ENCODE measurements around the gene NRXN3. TPM values are rescaled to one million over a fixed set of nuclear protein-coding genes. Genes with fewer than 3 reads are reported as not detected.

Gene NRXN3
- total and polyA plus RNA-seq, 2 donors (not counting 1 experiment from before 2014, with no cell fraction given) = not detected

DNA sequence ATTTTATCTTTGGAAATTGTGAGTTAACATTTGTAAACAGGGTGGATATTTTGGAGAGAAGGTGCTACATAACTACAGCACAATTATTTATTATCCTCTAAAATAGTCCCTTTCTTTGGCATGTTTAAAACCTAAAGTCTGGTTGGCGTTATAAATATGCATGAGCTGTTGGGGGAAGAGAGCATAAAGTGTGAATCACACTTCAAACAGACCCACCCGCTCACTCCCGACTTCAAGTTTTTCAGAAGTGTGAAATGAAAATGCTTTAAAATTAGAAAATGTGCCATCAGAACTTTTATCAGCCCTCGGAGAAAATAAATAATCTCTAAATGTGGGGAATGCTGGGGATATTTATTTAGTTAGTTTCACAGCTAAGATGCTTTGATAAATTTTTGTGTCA lies 1006.9 kb downstream of the NRXN3 start:
- POLR2A ChIA-PET = no interaction called here
- no CpG with 5 or more reads among the region's 4 CpGs for WGBS (ENCODE audit: insufficient coverage)
- Histone ChIP-seq H3K27ac (ENCODE audit: low read length in 2 of 2) (no peak overlapping the region), H3K79me2 (ENCODE audit: control insufficient read depth, insufficient read depth, low read length) (no peaks in the 10 kb centered on the region), H3K4me1 (ENCODE audit: control insufficient read depth in 2 of 2, insufficient read depth in 2 of 2, low read length in 2 of 2) (no peaks in the 10 kb centered on the region), H3K9ac (ENCODE audit: low read length) (no peak overlapping the region), H3K4me3 (ENCODE audit: control extremely low read depth in 1 of 5, extremely low read depth in 1 of 5, insufficient read depth in 1 of 5, low read depth in 2 of 5, low read length in 4 of 5) (no peak overlapping the region), H3K36me3 (replicated peaks in 1 of 2; ENCODE audit: control extremely low read depth in 1 of 2, control insufficient read depth in 1 of 2, extremely low read depth in 1 of 2, insufficient read depth in 2 of 2, low read length in 1 of 2) (no peaks in the 10 kb centered on the region), H3K9me3 (ENCODE audit: control extremely low read depth in 1 of 3, control insufficient read depth in 2 of 3, insufficient read depth in 1 of 3, low read length in 2 of 3) (no peaks in the 10 kb centered on the region), H3K4me2 (replicated peaks; ENCODE audit: low read depth, low read length, poor library complexity, severe bottlenecking) (no peak overlapping the region), H3K27me3 (replicated peaks in 1 of 4; ENCODE audit: control extremely low read depth in 1 of 4, control insufficient read depth in 3 of 4, insufficient read depth in 4 of 4, low read length in 3 of 4) (no peaks in the 10 kb centered on the region), H2AFZ (ENCODE audit: insufficient read depth, low read depth, low read length, poor library complexity, severe bottlenecking) (no peak overlapping the region), H4K20me1 (ENCODE audit: control insufficient read depth, insufficient read depth, low read length, poor library complexity, severe bottlenecking) (no peaks in the 10 kb centered on the region)
- H3K4me1 Mint-ChIP-seq = no peaks in the 10 kb centered on the region
- H3K27me3 Mint-ChIP-seq = no peaks in the 10 kb centered on the region
- no peaks in the 10 kb centered on the region for H3K9me3 Mint-ChIP-seq (ENCODE audit: insufficient read depth)
- H3K4me3 Mint-ChIP-seq = no peak overlapping the region
- no peak for DNase-seq
- CTCF ChIA-PET = no interaction called here
- TF ChIP-seq, protein P1, sequence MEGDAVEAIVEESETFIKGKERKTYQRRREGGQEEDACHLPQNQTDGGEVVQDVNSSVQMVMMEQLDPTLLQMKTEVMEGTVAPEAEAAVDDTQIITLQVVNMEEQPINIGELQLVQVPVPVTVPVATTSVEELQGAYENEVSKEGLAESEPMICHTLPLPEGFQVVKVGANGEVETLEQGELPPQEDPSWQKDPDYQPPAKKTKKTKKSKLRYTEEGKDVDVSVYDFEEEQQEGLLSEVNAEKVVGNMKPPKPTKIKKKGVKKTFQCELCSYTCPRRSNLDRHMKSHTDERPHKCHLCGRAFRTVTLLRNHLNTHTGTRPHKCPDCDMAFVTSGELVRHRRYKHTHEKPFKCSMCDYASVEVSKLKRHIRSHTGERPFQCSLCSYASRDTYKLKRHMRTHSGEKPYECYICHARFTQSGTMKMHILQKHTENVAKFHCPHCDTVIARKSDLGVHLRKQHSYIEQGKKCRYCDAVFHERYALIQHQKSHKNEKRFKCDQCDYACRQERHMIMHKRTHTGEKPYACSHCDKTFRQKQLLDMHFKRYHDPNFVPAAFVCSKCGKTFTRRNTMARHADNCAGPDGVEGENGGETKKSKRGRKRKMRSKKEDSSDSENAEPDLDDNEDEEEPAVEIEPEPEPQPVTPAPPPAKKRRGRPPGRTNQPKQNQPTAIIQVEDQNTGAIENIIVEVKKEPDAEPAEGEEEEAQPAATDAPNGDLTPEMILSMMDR (IDR thresholded peaks at IDR 0.05) = no peak
- TF ChIP-seq EZH2 (IDR thresholded peaks at IDR 0.05; ENCODE audit: borderline replicate concordance, insufficient read depth, low read depth, low read length, poor library complexity, severe bottlenecking) = no peak
- intact Hi-C loops (cut with micrococcal nuclease) = no loop called here
- H3K27ac Mint-ChIP-seq = no peak overlapping the region
- no peak for ATAC-seq (ENCODE audit: low read depth)

DNA sequence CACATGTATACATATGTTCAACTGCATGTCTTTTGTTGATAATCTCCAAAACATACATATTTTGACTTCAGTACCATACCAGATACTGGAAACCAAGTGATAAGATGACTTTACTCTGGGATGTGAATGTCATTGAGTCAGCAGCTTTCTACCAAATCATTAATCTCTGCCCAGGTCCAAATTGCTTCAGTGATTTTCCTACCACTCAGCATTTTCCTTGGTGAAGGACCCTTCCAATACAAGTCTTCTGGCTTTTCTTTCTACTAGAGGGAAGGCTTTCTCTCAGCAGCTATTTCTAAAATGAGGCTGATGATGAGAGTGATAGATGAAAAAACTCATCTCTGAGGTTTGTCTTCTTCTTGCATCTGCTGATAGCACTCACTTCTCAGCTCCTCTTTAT lies 1008.5 kb downstream of the NRXN3 start:
- Histone ChIP-seq H3K4me1 (ENCODE audit: control insufficient read depth in 2 of 2, insufficient read depth in 2 of 2, low read length in 2 of 2) (no peaks in the 10 kb centered on the region), H4K20me1 (ENCODE audit: control insufficient read depth, insufficient read depth, low read length, poor library complexity, severe bottlenecking) (no peaks in the 10 kb centered on the region), H3K79me2 (ENCODE audit: control insufficient read depth, insufficient read depth, low read length) (no peaks in the 10 kb centered on the region), H3K27me3 (replicated peaks in 1 of 4; ENCODE audit: control extremely low read depth in 1 of 4, control insufficient read depth in 3 of 4, insufficient read depth in 4 of 4, low read length in 3 of 4) (no peaks in the 10 kb centered on the region), H2AFZ (ENCODE audit: insufficient read depth, low read depth, low read length, poor library complexity, severe bottlenecking) (no peak overlapping the region), H3K9ac (ENCODE audit: low read length) (no peak overlapping the region), H3K9me3 (ENCODE audit: control extremely low read depth in 1 of 3, control insufficient read depth in 2 of 3, insufficient read depth in 1 of 3, low read length in 2 of 3) (no peaks in the 10 kb centered on the region), H3K4me2 (replicated peaks; ENCODE audit: low read depth, low read length, poor library complexity, severe bottlenecking) (no peak overlapping the region), H3K36me3 (replicated peaks in 1 of 2; ENCODE audit: control extremely low read depth in 1 of 2, control insufficient read depth in 1 of 2, extremely low read depth in 1 of 2, insufficient read depth in 2 of 2, low read length in 1 of 2) (no peaks in the 10 kb centered on the region), H3K4me3 (ENCODE audit: control extremely low read depth in 1 of 5, extremely low read depth in 1 of 5, insufficient read depth in 1 of 5, low read depth in 2 of 5, low read length in 4 of 5) (no peak overlapping the region), H3K27ac (ENCODE audit: low read length in 2 of 2) (no peak overlapping the region)
- no peaks in the 10 kb centered on the region for H3K9me3 Mint-ChIP-seq (ENCODE audit: insufficient read depth)
- TF ChIP-seq, protein P1 (IDR thresholded peaks at IDR 0.05) = no peak
- no peak for TF ChIP-seq EZH2 (IDR thresholded peaks at IDR 0.05; ENCODE audit: borderline replicate concordance, insufficient read depth, low read depth, low read length, poor library complexity, severe bottlenecking)
- no peak overlapping the region for H3K4me3 Mint-ChIP-seq
- no peak for ATAC-seq (ENCODE audit: low read depth)
- H3K4me1 Mint-ChIP-seq = no peaks in the 10 kb centered on the region
- no peaks in the 10 kb centered on the region for H3K27me3 Mint-ChIP-seq
- DNase-seq = no peak
- CTCF ChIA-PET = no interaction called here
- H3K27ac Mint-ChIP-seq = no peak overlapping the region
- intact Hi-C loops (cut with micrococcal nuclease) = no loop called here
- POLR2A ChIA-PET = no interaction called here
